ENCODE data around the gene FUBP3. TPM values are rescaled to one million over a fixed set of nuclear protein-coding genes. Genes with fewer than 3 reads are reported as not detected.

FUBP3 gene
- polyA plus RNA-seq, 1 experiment, result 38.8 TPM

GRCh38 chr9:130662099-130662969, 83.0 kb downstream of the FUBP3 start:
- TF ChIP-seq, protein P1, sequence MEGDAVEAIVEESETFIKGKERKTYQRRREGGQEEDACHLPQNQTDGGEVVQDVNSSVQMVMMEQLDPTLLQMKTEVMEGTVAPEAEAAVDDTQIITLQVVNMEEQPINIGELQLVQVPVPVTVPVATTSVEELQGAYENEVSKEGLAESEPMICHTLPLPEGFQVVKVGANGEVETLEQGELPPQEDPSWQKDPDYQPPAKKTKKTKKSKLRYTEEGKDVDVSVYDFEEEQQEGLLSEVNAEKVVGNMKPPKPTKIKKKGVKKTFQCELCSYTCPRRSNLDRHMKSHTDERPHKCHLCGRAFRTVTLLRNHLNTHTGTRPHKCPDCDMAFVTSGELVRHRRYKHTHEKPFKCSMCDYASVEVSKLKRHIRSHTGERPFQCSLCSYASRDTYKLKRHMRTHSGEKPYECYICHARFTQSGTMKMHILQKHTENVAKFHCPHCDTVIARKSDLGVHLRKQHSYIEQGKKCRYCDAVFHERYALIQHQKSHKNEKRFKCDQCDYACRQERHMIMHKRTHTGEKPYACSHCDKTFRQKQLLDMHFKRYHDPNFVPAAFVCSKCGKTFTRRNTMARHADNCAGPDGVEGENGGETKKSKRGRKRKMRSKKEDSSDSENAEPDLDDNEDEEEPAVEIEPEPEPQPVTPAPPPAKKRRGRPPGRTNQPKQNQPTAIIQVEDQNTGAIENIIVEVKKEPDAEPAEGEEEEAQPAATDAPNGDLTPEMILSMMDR (IDR thresholded peaks at IDR 0.05; ENCODE audit: insufficient read depth, low read depth, low read length), result no peak
- Histone ChIP-seq H3K27me3 (ENCODE audit: control insufficient read depth, insufficient read depth, low read length) (peaks cover 71% of the 10 kb centered on the region), H3K36me3 (ENCODE audit: control insufficient read depth, insufficient read depth, low read length) (no peaks in the 10 kb centered on the region), H3K4me3 (ENCODE audit: low read depth, low read length) (no peak overlapping the region)
- POLR2A ChIA-PET, result no interaction called here
- CTCF ChIA-PET, result interaction anchor here (0.6 to 1.8 kb wide), 3 partner anchors 21 to 200 kb away, joined by 3 to 4 read pairs (median 3); no protein-coding TSS in a partner anchor
- DNase-seq (ENCODE audit: low read depth), result no peak

DNA sequence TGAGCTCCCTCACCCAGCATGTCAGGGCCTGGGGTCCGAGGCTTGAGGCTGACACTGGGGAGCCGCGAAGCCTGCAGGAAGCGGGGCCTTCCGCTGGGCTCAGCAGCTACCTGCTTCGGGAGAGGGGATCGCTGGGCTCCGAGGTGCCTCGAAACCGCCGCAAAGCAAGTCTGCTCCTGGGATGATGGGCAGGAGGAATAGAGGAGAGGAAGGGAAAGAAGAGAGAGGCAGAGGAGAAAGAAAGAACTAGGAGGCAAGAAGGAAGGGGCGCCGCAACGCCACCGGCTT, 83.5 kb downstream of the FUBP3 start:
- DNase-seq (ENCODE audit: low read depth), result no peak
- Histone ChIP-seq H3K36me3 (ENCODE audit: control insufficient read depth, insufficient read depth, low read length) (no peaks in the 10 kb centered on the region), H3K4me3 (ENCODE audit: low read depth, low read length) (no peak overlapping the region), H3K27me3 (ENCODE audit: control insufficient read depth, insufficient read depth, low read length) (peaks cover 74% of the 10 kb centered on the region)
- POLR2A ChIA-PET, result no interaction called here
- TF ChIP-seq, protein P1 (IDR thresholded peaks at IDR 0.05; ENCODE audit: insufficient read depth, low read depth, low read length), result no peak
- CTCF ChIA-PET, result interaction anchor here (0.6 to 1.8 kb wide), 3 partner anchors 20 to 201 kb away, joined by 3 to 4 read pairs (median 3); no protein-coding TSS in a partner anchor

DNA sequence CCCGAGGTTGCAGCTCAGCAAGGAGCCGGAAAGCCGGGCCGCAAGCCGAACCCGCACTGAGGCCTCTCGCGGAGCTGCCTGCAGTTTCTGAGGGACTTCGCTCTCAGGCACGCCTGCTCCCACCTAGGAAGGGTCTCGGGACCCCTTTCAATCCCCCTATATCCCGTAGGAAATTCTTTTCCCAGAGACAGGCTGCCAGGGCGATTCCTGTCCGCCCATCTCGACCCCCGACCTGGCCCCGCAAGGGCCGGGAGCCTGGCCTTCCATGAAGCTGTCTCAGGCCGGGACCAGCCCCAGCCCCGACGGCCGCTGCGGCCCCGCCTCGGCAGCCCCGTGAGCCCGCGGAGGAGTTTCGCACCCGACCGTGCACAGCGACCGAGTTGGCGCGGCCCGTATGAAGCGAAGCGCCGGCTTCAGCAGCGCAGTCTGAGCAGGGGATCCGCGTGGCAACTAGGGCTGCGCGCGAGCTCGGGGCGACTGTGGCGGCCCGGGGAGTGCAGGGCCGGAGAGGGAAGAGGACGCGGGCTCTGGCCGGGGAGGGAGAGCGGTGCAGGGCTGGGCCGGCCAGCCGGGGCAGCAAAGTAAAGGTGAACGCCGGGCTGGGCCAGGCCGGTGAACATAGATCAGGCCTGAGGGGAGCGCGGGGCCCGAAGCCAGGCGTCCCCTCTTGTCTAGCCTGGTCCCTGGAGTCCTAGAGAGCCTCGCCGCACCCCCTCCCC, 84.0 kb downstream of the FUBP3 start:
- peaks cover 74% of the 10 kb centered on the region for H3K27me3 ChIP-seq (ENCODE audit: control insufficient read depth, insufficient read depth, low read length)

DNA sequence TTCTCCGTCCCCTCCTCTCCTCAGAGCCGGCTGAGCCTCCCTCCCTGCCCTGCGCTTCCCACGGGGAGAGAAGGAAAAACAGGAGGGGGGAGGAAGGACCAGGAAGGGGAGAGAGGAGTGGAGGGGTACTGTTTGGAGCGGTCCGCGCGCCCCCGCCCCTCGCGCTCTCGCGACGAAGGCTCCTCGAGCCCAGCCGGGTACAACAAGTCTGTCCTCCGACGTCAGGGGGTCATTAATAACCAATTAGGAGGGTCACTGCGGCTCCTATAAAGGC, 84.5 kb downstream of the FUBP3 start:
- peaks cover 71% of the 10 kb centered on the region for H3K27me3 ChIP-seq (ENCODE audit: control insufficient read depth, insufficient read depth, low read length)
- DNase-seq (ENCODE audit: low read depth), result no peak
- no peak overlapping the region for H3K4me3 ChIP-seq (ENCODE audit: low read depth, low read length)
- POLR2A ChIA-PET, result no interaction called here
- TF ChIP-seq, protein P1 (IDR thresholded peaks at IDR 0.05; ENCODE audit: insufficient read depth, low read depth, low read length), result no peak
- CTCF ChIA-PET, result no interaction called here
- H3K36me3 ChIP-seq (ENCODE audit: control insufficient read depth, insufficient read depth, low read length), result no peaks in the 10 kb centered on the region

More for the DNA sequence above, 84.0 kb downstream of the FUBP3 start:
- no peak for DNase-seq (ENCODE audit: low read depth)
- Histone ChIP-seq H3K4me3 (ENCODE audit: low read depth, low read length) (no peak overlapping the region), H3K36me3 (ENCODE audit: control insufficient read depth, insufficient read depth, low read length) (no peaks in the 10 kb centered on the region)
- TF ChIP-seq, protein P1 (IDR thresholded peaks at IDR 0.05; ENCODE audit: insufficient read depth, low read depth, low read length), result no peak
- POLR2A ChIA-PET, result no interaction called here
- CTCF ChIA-PET, result interaction anchor here (0.6 to 1.8 kb wide), 3 partner anchors 20 to 201 kb away, joined by 3 to 4 read pairs (median 3); no protein-coding TSS in a partner anchor

- Histone ChIP-seq H3K36me3 (ENCODE audit: control insufficient read depth, insufficient read depth, low read length) (no peaks in the 10 kb centered on the region), H3K27me3 (ENCODE audit: control insufficient read depth, insufficient read depth, low read length) (peaks cover 70% of the 10 kb centered on the region), H3K4me3 (ENCODE audit: low read depth, low read length) (no peak within 1 kb of the TSS)
- TF ChIP-seq, protein P1 (IDR thresholded peaks at IDR 0.05; ENCODE audit: insufficient read depth, low read depth, low read length), result no peak
- CTCF ChIA-PET, result no interaction called here
- POLR2A ChIA-PET, result no interaction called here
- no peak for DNase-seq (ENCODE audit: low read depth)
Observed at GRCh38 chr9:130664251-130665028, 85.1 kb downstream of the FUBP3 start, which contains the start of gene PRDM12. TSS of gene PRDM12 (plus strand) at chr9:130664594. CDS start at chr9:130664654, 60 bp downstream.

All from BJ (cell line).